NB4 (cell line): ENCODE measurements around the gene BLACAT1.

Experiments used
- CTCF ChIP-seq: IDR thresholded peaks from one replicate; pipeline ENCODE4 v1.5.1; 2012; ENCODE audit warnings: low read depth, low read length
- MAX ChIP-seq: IDR thresholded peaks from 2 replicates; pipeline ENCODE4 v1.6.1; 2011; ENCODE audit warnings: low read depth, low read length
- MYC ChIP-seq: IDR thresholded peaks from 2 replicates; pipeline ENCODE4 v1.6.1; 2011; ENCODE audit warnings: low read depth, low read length
- POLR2A ChIP-seq: IDR thresholded peaks from 2 replicates; pipeline ENCODE4 v1.6.1; 2011; ENCODE audit warnings: mild to moderate bottlenecking; ENCODE audit not compliant: insufficient read length; ENCODE audit errors: extremely low read depth

- TF ChIP-seq CTCF (no peak), POLR2A (no peak), MYC (no peak), MAX (no peak)
Observed at GRCh38 chr1:205502111-205502810, 46.4 kb upstream of the BLACAT1 start.
